Brain microvascular endothelial cell (primary cell): ENCODE data around the gene SLCO4A1.

Experiments used
- DNase-seq: peaks from one replicate; pipeline ENCODE4 v3.0.0-alpha.2; 2020
- H3K27ac ChIP-seq: fragments of 250-450 bp; sonication (Bioruptor Pico); 2 replicates; pipeline ENCODE4 v1.5.1; 2020; ENCODE audit warnings: mild to moderate bottlenecking, moderate library complexity
- H3K27me3 ChIP-seq: fragments of 250-450 bp; sonication (Bioruptor Pico); replicated peaks from 2 replicates; pipeline ENCODE4 v1.5.1; 2020; ENCODE audit warnings: mild to moderate bottlenecking
- H3K36me3 ChIP-seq: fragments of 250-450 bp; sonication (Bioruptor Pico); replicated peaks from 2 replicates; pipeline ENCODE4 v1.5.1; 2020; ENCODE audit warnings: mild to moderate bottlenecking
- H3K4me3 ChIP-seq: 2 replicates; pipeline ENCODE4 v1.5.1; 2011; ENCODE audit warnings: low read depth, mild to moderate bottlenecking, control low read depth, low read length, moderate library complexity
- CTCF ChIP-seq: IDR thresholded peaks from 2 replicates; pipeline ENCODE4 v1.5.1; 2011; ENCODE audit warnings: low read depth, mild to moderate bottlenecking, moderate library complexity, low read length, control low read depth, inconsistent platforms; ENCODE audit errors: missing control alignments
- in situ Hi-C: cut with HindIII; loops from 2 replicates; pipeline ENCODE4 v1.10.0; 2017; ENCODE audit warnings: low sequenced_read_pairs, low pct_ligation_motif_present

The SLCO4A1 gene

GRCh38 chr20:62696989-62697388 lies 54.7 kb downstream of the SLCO4A1 start:
- H3K27ac ChIP-seq, result no peak overlapping the region
- H3K4me3 ChIP-seq, result no peak overlapping the region
- no peak for TF ChIP-seq CTCF
- no peaks in the 10 kb centered on the region for H3K36me3 ChIP-seq
- H3K27me3 ChIP-seq, result peaks cover 3% of the 10 kb centered on the region
- in situ Hi-C loops, result no loop called here
- no peak for DNase-seq

GRCh38 chr20:62697468-62697912 lies 55.2 kb downstream of the SLCO4A1 start:
- no peak for TF ChIP-seq CTCF
- H3K36me3 ChIP-seq, result no peaks in the 10 kb centered on the region
- H3K27me3 ChIP-seq, result peaks cover 3% of the 10 kb centered on the region
- no peak for DNase-seq
- in situ Hi-C loops, result no loop called here
- H3K27ac ChIP-seq, result no peak overlapping the region
- H3K4me3 ChIP-seq, result no peak overlapping the region

- in situ Hi-C loops, result no loop called here
- Histone ChIP-seq H3K36me3 (no peaks in the 10 kb centered on the region), H3K4me3 (no peak overlapping the region), H3K27ac (no peak overlapping the region), H3K27me3 (peaks cover 3% of the 10 kb centered on the region)
- no peak for DNase-seq
- TF ChIP-seq CTCF, result no peak
Measured at GRCh38 chr20:62698231-62698630, 55.9 kb downstream of the SLCO4A1 start.

GRCh38 chr20:62699296-62699695 lies 57.0 kb downstream of the SLCO4A1 start:
- H3K27ac ChIP-seq, result no peak overlapping the region
- TF ChIP-seq CTCF, result no peak
- H3K4me3 ChIP-seq, result no peak overlapping the region
- H3K27me3 ChIP-seq, result no peaks in the 10 kb centered on the region
- no peak for DNase-seq
- H3K36me3 ChIP-seq, result no peaks in the 10 kb centered on the region
- in situ Hi-C loops, result no loop called here

DNA sequence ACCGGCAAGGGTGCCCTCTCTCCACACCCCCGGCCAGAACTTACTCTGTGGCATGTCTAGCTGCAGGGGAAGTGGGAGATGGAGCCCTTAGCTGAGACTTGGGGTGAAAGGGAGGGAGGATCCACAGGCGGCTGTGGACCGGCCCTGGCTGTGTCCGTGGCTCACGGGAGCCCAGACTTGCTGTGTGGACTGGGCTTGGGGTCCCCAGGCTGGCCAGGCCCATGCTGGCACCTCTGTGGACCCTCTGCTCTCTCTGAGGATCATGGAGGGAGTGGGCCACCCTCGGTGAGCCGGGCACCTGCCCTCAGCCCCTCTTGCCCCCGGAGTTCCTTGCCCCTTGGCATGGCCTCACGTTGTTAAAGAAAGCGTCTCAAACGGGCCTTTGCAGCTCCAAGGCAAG lies 57.4 kb downstream of the SLCO4A1 start:
- Histone ChIP-seq H3K27ac (no peak overlapping the region), H3K27me3 (no peaks in the 10 kb centered on the region), H3K36me3 (no peaks in the 10 kb centered on the region), H3K4me3 (no peak overlapping the region)
- no peak for DNase-seq
- TF ChIP-seq CTCF, result no peak
- in situ Hi-C loops, result no loop called here

GRCh38 chr20:62700261-62700930 lies 58.1 kb downstream of the SLCO4A1 start:
- Histone ChIP-seq H3K36me3 (no peaks in the 10 kb centered on the region), H3K27ac (no peak overlapping the region), H3K4me3 (no peak overlapping the region), H3K27me3 (no peaks in the 10 kb centered on the region)
- TF ChIP-seq CTCF, result no peak
- no peak for DNase-seq
- in situ Hi-C loops, result no loop called here
